Lung (tissue), 12 donors: Measurements from ENCODE around the gene BLTP1. TPM values are rescaled to one million over a fixed set of nuclear protein-coding genes. Genes with fewer than 3 reads are reported as not detected.

ENCODE experiments used
- ATAC-seq: fragments of 200-7000 bp; cut with Tn5 transposase; one replicate; pipeline ENCODE4 v1.9.1; 2020; ENCODE audit warnings: moderate number of reproducible peaks; ENCODE audit not compliant: insufficient read depth, low FRiP score
- DNase-seq, 3 donors: peaks; one replicate each; pipeline ENCODE4 v3.0.0-alpha.2; 2013 to 2017
- H3K27ac ChIP-seq, 2 donors: one replicate each; pipeline ENCODE4 v1.5.1; 2013; ENCODE audit warnings: mild to moderate bottlenecking in 2 of 2, moderate library complexity in 2 of 2, control low read depth in 1 of 2, inconsistent platforms in 1 of 2, low read depth in 1 of 2, low read length in 1 of 2
- H3K27me3 ChIP-seq, 3 donors: one replicate each; pipeline ENCODE4 v1.5.1; 2013; ENCODE audit warnings: low read length in 2 of 3; ENCODE audit not compliant: control insufficient read depth in 3 of 3, insufficient read depth in 3 of 3
- H3K36me3 ChIP-seq, 4 donors: one replicate each; pipeline ENCODE4 v1.5.1; 2013; ENCODE audit warnings: low read length in 4 of 4, mild to moderate bottlenecking in 1 of 4, moderate library complexity in 1 of 4; ENCODE audit not compliant: control insufficient read depth in 4 of 4, insufficient read depth in 4 of 4
- H3K4me1 ChIP-seq, 5 donors: one replicate each; pipeline ENCODE4 v1.5.1; 2013; ENCODE audit warnings: low read length in 5 of 5, mild to moderate bottlenecking in 2 of 5, moderate library complexity in 1 of 5; ENCODE audit not compliant: control insufficient read depth in 5 of 5, insufficient read depth in 5 of 5
- H3K4me3 ChIP-seq: one replicate; pipeline ENCODE4 v1.5.1; 2013; ENCODE audit warnings: mild to moderate bottlenecking, control low read depth, moderate library complexity
- H3K9ac ChIP-seq, 2 donors: one replicate each; pipeline ENCODE4 v1.5.1; 2013; ENCODE audit warnings: low read length in 2 of 2, control low read depth in 1 of 2; ENCODE audit not compliant: insufficient read depth in 1 of 2
- H3K9me3 ChIP-seq, 4 donors: one replicate each; pipeline ENCODE4 v1.5.1; 2013; ENCODE audit warnings: low read length in 3 of 4, mild to moderate bottlenecking in 1 of 4, moderate library complexity in 1 of 4; ENCODE audit not compliant: control insufficient read depth in 4 of 4, insufficient read depth in 3 of 4
- CTCF ChIP-seq: IDR thresholded peaks from 2 replicates; pipeline ENCODE4 v1.5.1; 2012; ENCODE audit warnings: mild to moderate bottlenecking; ENCODE audit errors: control extremely low read depth, extremely low read depth
- WGBS, 2 donors: extraction: QIAGEN DNeasy Blood & Tissue Kit; methylation state at CpG; one replicate each; pipeline ENCODE4 v1.1.7; 2013; 5-methylcytosine and 5-hydroxymethylcytosine counted together
- polyA plus RNA-seq, 2 donors: library from polyadenylated mRNA; stranded (reverse); fragments of 200-250 nt; gene quantifications; one replicate each; pipeline ENCODE4 v1.2.1, GENCODE V29; 2013
- total RNA-seq, 2 donors: library from RNA; depleted of rRNA in 1 of 2; stranded (reverse); fragments of >200 nt in 1 of 2; gene quantifications; one replicate each; pipeline ENCODE4 v1.2.1, GENCODE V29; 2014 to 2021
- donor health status: control.
- donor health status: control.
- donor health status: Bipolar disorder and iron deficiency.
- donor health status: healthy.
- donor health status: DM: yes; HTN: yes; CAD: no.

The BLTP1 gene
- total and polyA plus RNA-seq, 4 donors: 19.7 to 252 (median 36.6) TPM

GRCh38 chr4:122117743-122118142 is 34.4 kb upstream of the BLTP1 start:
- Histone ChIP-seq H3K4me3 (no peak overlapping the region), H3K27me3 (no peaks in the 10 kb centered on the region), H3K9me3 (no peaks in the 10 kb centered on the region), H3K36me3 (no peaks in the 10 kb centered on the region), H3K9ac (no peak overlapping the region), H3K27ac (no peak overlapping the region), H3K4me1 (peaks cover 0 to 12% (median 0%) of the 10 kb centered on the region in 5 donors)
- no peak for TF ChIP-seq CTCF
- WGBS, 2 donors: 94 to 100% methylated on average over 1 of the region's 1 CpG
- DNase-seq (peak; percentile 13 to 34 (median 24)), ATAC-seq (no peak)

- no peak for TF ChIP-seq CTCF
- DNase-seq (no peak), ATAC-seq (no peak)
- Histone ChIP-seq H3K9ac (no peak overlapping the region), H3K4me3 (no peak overlapping the region), H3K27ac (no peak overlapping the region), H3K9me3 (peaks cover 0 to 3% (median 0%) of the 10 kb centered on the region in 4 donors), H3K36me3 (no peaks in the 10 kb centered on the region), H3K4me1 (peaks cover 0 to 12% (median 0%) of the 10 kb centered on the region in 5 donors), H3K27me3 (no peaks in the 10 kb centered on the region)
- 53 to 71% methylated on average over 1 of the region's 1 CpG for WGBS, 2 donors
These were observed 33.9 kb upstream of the BLTP1 start for GRCh38 chr4:122118243-122118642.

- H3K9ac ChIP-seq: no peak overlapping the region
- 96 to 100% methylated on average over 1 of the region's 1 CpG for WGBS, 2 donors
- peaks cover 0 to 3% (median 0%) of the 10 kb centered on the region in 4 donors for H3K9me3 ChIP-seq
- peaks cover 0 to 12% (median 0%) of the 10 kb centered on the region in 5 donors for H3K4me1 ChIP-seq
- no peaks in the 10 kb centered on the region for H3K36me3 ChIP-seq
- no peak overlapping the region for H3K4me3 ChIP-seq
- H3K27me3 ChIP-seq: no peaks in the 10 kb centered on the region
- no peak for ATAC-seq
- no peak for DNase-seq
- H3K27ac ChIP-seq: no peak overlapping the region
- no peak for TF ChIP-seq CTCF
These were observed 32.4 kb upstream of the BLTP1 start for GRCh38 chr4:122119739-122120138.

- 92 to 97% methylated on average over 2 of the region's 2 CpGs for WGBS, 2 donors
- TF ChIP-seq CTCF: no peak
- H3K4me3 ChIP-seq: no peak overlapping the region
- DNase-seq (no peak), ATAC-seq (no peak)
- H3K27ac ChIP-seq: no peak overlapping the region
- peaks cover 0 to 12% (median 0%) of the 10 kb centered on the region in 5 donors for H3K4me1 ChIP-seq
- H3K9ac ChIP-seq: no peak overlapping the region
- H3K27me3 ChIP-seq: no peaks in the 10 kb centered on the region
- H3K36me3 ChIP-seq: no peaks in the 10 kb centered on the region
- H3K9me3 ChIP-seq: peaks cover 0 to 3% (median 0%) of the 10 kb centered on the region in 4 donors
These were observed 30.5 kb upstream of the BLTP1 start for GRCh38 chr4:122121593-122121992.
